DOHH2 (cell line): ENCODE results near the gene METAP1D.
"Not testable (repeated sequence)": the region's sequence is repeated elsewhere in the genome, so short reads cannot be mapped to it uniquely, and the experiment has no call there.

Experiments used
- CTCF ChIP-seq: fragments of 200-600 bp; sonication (generic); IDR thresholded peaks from one replicate; pipeline ENCODE4 v1.5.1; 2014; ENCODE audit warnings: antibody characterized with exemption, mild to moderate bottlenecking, low read depth, low read length; ENCODE audit not compliant: poor library complexity, severe bottlenecking
- EZH2phosphoT487 ChIP-seq: fragments of 200-600 bp; sonication (generic); IDR thresholded peaks from 2 replicates; pipeline ENCODE4 v1.6.1; 2017; ENCODE audit warnings: borderline replicate concordance, mild to moderate bottlenecking, antibody characterized with exemption, low read length, moderate library complexity, mixed read lengths

GRCh38 chr2:172067905-172068304, 68.2 kb downstream of the METAP1D start:
- TF ChIP-seq CTCF, EZH2phosphoT487: not testable (repeated sequence)
